Ramos (cell line): ENCODE measurements around the gene MCEE.
"Not testable (repeated sequence)": the region's sequence is repeated elsewhere in the genome, so short reads cannot be mapped to it uniquely, and the experiment has no call there.

ENCODE experiments used
- in situ Hi-C: fragments of 300-500 bp; cut with MboI; formaldehyde crosslinking; loops from one replicate; pipeline ENCODE4 v1.14.3; 2022; ENCODE audit warnings: low sequenced_read_pairs; ENCODE audit not compliant: unreplicated experiment

Gene MCEE

DNA sequence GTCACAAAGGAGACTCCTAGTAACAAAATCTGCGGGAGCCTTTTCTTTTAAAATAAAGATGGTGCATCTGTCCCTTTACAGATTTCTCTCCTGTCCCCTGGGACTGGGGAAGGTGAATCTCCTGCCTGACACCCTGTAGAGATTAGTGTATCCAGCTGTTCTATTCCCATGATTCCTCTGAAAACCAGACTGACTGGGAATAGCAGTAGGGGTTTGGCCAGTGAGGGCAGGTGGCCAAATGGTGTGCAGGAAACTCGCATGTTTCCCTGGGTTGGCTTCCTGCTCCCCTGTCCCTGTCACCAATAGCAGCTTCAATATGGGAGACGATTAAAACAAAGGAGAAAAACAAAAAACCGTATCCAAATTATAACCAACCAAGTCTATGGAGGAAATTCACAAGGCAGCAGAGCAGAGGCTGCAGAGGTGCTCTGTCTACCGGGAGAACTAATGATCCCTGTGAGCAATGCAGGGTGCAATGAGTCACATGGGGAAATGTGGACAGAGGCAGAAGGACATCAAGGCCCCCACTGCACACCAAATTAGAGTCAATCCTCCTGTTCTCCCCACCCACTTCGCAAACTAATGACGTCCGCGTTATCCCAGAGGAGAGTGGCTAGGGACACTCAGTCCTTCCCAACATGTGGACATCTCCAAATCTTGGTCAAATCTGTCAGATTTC, 44.6 kb downstream of the MCEE start:
- in situ Hi-C loops, result not testable (repeated sequence)

DNA sequence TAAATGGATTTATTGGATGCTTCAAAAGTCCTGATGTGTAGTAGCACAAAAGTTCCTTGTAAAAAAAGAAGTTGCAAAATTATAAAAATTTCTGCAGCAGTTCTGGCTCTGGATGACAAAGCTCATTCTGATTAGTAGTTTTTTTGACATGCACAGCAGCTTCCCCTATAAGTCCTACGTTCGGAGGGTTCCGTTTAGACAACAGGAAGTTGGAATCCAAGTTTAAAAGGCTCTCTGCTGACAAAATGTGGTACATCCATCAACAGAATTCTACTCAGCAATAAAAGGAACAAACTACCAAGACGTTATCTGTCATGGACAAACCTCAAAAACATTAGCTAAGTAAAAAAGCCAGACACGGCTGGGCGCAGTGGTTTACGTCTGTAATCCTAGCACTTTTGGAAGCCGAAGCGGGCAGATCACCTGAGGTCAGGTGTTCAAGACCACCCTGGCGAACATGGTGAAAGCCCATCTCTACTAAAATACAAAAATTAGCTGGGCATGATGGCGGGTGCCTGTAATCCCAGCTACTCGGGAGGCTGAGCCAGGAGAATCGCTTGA, 46.2 kb downstream of the MCEE start:
- in situ Hi-C loops, result not testable (repeated sequence)

DNA sequence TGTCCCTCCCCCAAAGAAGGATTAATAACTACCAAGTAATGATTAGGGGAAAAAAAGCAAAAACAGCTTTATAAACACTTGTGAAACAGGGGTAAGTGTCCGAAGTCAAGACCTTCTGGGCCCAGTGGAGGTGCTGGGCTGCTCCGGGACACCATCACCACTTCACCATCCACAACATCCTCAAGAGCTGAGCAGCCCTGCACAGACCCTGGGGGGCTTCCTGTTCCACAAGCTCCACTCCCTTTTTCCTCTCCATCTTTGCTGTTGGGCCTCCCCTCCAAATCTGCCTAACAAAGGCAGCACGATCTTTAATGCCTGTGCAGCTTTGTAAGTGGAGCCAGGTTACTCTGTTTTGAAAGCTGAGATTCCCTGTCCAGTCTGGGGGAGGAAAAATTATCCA, 46.7 kb downstream of the MCEE start:
- in situ Hi-C loops, result not testable (repeated sequence)

DNA sequence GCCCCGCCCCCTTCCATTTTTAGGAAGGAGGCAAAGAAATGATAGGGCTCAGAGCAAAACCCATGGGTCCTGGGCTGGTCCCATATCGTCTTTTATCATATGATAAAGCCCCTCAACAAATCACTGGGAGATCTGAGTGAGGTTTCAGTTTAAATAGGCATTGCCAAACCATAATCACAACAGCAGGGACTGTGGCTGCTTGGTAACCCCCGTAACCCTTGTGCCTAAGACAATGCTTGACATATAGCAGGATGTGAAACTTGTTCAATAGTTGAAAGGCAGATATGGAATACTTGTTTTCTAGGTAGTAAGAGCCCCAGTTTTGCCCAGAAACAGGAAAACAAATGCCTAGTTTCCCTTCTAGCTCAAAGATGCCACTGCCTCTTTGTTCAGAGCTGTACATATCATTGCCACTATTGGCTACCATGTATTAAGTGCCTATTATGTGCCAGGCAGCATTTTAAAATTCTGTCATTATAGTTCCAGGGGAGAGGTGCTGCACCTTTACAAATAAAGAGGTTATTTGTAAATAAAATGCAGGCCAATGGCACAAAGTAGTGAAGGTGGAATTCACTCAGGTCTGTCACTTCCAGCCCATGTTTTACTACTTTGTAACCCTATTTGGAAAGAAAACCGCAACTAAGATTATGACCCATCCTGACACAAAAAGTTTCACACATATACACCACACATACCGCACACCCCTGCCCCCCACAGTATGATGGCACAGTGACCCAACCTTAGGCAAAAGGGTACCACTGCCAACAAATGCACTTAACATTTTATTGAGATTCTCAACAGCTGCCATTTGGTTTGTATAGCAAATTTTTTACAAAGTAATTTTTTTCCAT, 47.4 kb downstream of the MCEE start:
- in situ Hi-C loops, result no loop called here

DNA sequence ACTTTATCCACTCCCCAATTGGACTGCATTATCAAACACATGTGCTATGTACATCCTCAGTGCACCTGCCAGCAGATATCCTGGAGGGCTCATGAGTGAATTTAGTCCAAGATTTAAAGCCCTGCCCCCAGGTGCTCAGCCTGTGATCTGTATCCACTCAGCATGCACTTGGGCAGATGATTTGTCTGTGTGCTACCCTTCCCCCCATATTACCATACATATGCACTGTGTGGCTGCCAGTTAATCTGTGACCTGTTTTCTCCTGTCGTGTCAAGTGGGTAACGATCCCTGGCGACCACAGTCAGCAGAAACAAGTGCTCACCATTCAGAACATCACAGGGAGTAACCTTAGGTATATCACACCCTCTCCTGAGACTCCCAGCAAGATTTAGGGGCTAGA, 51.4 kb downstream of the MCEE start:
- in situ Hi-C loops, result no loop called here

DNA sequence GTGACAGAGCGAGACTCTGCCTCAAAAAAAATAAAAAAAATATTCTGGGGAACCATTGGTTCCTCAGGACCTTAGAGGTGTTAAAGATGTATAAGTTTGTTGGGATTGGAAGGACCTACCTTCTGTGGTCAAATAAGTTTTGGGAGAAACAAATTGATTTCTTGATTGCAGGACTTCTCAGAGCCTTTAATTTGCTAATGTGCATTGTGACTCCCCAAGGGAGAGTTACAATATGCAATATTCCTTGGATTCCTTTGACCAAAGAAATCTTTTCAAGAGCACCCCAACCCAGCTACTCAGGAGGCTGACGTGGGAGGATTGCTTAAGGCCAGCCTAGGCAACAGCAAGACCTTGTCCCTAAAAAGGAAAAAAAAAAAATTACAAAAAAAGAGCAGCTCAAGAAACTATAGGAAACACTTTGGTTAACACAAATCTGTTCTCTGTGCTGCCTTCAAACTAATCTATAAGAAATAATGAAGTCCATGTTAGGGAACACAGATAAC, 55.1 kb downstream of the MCEE start:
- in situ Hi-C loops, result no loop called here

DNA sequence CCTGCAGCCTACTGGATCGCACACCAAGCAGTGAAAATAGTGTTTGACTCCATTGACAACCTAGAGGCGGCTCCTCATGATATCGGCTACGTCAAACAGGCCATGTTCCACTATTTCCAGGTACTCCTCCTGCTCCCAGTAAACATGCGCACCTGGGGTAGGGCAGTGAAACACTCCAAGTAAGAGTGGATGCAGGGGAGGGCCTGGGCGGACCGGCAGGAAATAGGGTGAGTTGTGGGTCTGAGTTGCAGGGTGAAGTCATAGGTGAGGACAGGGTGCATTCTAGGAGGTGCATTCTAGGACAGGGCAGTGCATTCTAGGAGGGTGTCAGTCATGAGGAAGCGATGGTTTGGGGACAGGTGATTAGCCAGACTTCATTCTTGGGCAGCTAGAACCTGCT, 56.6 kb downstream of the MCEE start:
- in situ Hi-C loops, result no loop called here

DNA sequence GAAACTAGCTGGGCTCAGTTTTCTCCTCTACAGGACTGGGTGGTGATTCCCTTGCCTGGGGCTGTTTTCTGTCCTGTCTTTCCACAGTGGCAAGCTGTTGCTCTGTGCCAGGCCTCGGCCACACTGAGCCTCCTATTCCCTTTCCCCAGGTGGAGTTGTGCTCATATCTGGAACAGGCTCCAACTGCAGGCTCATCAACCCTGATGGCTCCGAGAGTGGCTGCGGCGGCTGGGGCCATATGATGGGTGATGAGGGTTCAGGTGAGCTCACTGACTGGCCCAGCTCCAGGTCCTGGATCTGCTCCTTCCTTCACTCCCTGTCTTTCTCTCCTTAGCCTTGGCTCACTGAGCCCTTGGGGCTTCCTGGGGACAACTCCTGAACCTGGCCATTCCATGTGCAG, 57.5 kb downstream of the MCEE start:
- in situ Hi-C loops, result no loop called here

DNA sequence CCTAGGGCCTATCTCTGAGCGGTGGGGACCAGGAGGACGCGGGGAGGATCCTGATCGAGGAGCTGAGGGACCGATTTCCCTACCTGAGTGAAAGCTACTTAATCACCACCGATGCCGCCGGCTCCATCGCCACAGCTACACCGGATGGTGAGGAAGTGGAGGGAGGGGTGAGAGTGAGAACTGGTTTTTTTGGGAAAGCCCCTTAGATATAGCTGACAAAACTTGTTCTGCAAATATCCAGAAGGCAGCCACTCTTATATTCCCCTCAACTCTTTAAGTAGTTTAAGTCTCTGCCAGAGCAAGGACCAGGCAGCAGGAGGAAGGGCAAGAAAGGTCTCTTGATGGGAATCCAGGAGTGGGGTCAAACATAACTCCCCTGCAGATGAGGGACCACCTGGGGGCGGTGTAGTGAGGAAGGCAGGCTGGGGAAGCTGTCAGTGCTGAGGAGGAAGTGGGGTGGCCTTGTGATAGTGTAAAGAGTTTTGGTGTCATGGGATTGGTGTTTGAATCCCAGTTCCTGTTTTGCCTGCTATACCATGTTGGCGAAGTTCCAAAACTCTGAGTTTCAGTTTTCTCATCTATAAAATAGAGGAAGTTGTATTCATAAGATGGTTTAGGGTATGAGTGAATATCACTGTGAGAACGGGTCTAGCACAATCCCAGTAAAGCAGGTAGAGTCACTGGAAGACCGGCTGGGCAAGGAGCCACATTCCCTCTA, 58.2 kb downstream of the MCEE start:
- in situ Hi-C loops, result no loop called here

DNA sequence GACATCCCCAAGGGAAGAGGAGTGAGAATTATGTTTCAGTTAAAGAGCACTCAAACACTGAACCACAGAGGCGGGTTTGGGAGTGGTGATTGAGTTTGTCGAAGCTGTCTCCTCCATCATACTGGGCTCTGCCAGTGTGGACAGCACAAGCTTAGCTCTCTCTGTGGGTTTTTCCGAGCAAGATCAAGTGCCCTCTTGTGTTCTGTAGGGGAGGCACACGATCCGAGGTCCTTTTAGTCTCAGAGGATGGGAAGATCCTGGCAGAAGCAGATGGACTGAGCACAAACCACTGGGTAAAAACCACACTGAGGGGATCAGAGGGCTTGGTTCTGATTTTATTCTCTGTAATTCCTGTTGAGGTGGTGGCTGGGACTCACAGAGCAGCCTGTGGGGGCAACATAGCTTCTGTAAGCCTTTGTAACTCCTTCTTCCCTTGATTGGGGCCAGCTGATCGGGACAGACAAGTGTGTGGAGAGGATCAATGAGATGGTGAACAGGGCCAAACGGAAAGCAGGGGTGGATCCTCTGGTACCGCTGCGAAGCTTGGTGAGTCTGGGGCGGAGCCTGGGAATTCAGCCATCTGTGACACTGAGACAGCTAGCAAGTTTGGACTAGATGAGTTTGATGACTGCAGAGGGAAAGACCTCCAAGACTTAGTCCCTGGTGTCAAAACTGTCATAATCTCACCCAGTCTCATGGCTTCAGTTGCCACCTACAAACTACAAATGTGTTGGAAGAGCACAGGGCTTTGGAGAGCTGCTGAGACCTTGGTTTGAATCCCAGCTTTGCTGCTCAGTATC, 59.5 kb downstream of the MCEE start:
- in situ Hi-C loops, result no loop called here

DNA sequence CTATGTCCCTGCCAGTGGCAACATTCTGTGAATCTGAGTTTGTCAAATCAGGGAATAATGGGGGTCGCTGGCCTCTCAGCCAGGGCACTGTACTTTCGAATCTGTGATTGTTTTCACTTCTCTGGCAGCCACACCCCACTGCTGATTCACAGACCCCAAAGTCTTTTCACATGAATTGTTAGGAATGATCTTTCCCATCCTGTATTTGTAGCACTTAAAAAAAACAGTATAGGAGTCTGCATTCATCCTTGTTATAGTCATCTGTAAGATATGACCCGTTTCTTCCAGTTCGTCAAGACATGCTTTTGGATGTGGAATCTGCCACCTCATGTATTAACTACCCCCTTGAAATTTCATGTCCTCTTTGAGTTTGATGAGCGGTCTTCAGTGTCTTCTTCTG, 60.7 kb downstream of the MCEE start:
- in situ Hi-C loops, result no loop called here

DNA sequence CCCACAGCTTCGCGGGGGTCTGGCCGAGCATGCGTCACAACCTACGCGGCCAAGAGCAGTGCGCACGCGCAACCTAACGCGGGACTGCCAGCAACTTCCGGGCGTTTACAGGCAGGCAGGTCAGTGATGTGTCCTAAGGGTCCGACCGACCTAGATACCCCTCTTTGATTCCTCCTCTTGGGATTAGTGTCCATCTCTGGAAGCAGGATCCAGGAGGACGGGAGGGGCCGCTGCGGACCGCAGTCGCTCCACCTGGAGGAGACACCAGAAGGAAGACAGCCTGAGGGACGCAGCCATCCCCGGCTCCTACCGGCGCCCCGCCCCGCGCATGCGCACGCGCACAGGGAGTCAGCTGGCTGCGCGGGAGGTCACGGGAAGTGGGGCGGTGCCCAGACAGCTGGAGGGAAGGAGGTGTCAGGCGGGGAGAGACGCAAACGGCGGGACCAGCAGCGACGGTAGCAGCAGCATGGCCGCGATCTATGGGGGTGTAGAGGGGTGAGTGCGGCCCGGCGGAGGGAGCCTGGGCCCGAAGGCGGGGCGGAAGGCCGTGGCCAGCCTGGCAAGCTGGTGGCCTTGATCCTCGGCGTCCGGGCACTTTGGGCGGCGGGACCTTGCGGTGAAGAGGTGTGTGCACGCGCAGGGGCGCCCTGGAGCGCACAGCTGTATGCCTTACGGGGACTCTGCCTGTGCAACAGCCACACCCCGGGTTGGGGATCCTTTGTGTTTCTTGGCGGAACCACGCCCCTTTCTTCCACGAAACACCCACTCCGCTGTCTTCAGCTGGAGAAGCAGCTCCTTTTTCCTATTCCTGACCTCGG, 61.6 kb downstream of the MCEE start, which contains the start of gene NAGK:
Gene NAGK, plus strand, starts transcription at position 431 of the 818 bp plus-strand sequence. Its CDS starts 36 bp downstream, at position 467.
- in situ Hi-C loops, result no loop called here

DNA sequence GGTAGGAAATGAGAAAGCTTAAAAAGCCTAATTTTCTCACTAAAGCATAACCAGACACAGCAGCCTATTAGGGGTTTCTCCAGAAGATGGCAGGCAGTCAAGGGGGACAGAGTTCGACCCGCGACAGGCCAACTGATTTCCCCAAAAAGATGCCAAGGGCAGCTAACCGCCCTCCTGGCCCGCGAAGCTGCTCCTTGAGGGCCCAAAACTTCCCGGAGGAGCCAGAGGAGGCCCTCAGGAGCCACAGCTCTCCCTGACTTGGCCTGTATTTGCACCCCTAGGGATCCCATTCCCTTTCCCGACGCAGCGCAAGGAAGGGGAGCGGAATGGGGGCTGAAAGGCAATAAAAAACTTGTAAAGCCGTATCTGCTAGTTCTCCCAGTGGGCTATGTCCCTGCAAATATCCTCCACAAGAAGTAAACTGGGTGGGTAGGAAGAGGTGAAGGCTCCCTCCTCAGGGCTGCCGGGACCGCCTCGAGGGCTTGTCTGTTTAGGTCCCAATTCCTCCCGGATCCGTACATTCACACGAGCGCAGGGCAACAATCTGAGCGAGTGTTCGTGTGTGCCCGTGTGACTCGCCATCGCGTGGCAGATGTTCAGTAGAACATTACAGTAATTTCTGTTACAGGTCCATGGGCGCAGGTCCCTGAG, 62.3 kb downstream of the MCEE start:
- in situ Hi-C loops, result no loop called here

DNA sequence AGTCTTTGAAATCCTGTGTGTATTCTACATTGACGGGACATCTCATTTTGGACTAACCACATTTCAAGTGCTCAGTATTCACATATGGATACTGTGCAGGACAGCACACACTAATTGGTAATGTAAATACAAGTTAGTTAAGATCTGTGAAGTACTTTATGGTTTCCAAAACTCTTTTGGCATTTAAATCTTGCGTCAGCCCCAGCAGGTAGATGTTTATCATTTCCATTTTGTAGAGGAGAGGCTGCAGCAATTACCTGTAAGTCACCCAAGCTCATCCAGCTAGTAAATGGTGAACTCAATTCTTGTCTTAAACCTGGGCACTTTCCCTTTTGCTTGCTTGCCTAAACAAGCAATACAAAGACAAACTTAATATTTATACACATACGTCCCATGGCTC, 63.2 kb downstream of the MCEE start:
- in situ Hi-C loops, result no loop called here

DNA sequence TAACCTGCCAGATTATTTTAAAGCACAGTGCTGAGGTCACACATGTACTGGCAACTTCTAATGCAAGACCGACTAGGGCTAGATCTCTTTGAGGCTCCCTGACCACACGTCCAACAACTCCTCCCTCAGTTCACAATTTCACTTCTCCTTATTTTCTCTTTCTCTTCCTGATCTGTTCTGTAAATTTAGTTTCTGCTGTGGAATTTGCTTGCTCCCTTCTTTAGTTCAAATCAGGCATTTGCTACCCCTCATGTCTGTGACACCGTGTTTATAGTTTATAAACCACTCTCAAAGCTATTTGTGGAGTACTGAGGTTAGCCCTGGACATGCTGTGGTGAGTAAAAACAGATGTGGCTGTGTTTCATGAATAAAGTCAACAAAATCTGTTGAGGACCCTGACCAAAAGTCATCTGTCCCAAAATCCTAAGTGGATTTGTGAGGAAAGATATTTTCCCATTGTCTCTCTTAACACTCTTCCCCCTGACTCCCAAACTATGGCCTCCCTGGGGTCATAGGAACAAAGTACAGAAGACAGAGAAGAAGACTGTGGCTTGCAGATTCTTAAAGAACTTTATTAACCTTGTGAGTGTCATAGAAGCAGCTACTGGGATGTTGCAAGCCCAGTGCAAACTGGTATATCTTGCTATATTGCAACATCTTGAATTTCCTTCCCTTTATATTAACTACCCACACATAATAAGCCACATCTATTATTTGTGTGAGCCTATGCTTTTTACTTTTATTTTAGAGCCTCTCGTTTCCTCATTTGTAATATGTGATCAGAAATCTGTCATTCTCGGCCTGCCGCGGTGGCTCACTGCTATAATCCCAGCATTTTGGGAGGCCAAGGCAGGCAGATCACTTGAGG, 65.0 kb downstream of the MCEE start:
- in situ Hi-C loops, result no loop called here

DNA sequence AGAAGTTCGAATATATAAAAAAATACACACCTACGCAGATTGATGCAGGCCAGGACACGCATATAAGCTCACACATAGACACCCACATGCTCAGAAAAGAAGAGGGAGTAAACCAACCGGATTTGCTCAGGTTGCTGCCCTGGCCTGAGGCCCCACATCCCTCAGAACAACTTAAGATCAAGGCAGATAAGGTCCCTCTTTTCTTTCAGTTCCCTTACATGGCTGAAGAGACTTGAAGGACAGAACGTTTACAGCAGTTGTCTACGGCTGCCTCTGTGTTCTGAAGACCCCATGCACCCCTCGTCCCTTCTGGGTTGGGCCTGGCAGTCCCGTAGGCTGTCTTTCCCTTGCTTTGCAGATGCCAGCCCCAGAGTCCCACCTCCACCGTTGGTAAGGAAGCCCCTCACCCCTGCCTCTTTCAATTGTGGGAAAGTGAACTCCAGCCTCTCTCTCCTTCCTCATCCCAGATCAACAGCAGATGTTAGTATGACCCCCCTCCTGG, 65.9 kb downstream of the MCEE start:
- in situ Hi-C loops, result no loop called here

DNA sequence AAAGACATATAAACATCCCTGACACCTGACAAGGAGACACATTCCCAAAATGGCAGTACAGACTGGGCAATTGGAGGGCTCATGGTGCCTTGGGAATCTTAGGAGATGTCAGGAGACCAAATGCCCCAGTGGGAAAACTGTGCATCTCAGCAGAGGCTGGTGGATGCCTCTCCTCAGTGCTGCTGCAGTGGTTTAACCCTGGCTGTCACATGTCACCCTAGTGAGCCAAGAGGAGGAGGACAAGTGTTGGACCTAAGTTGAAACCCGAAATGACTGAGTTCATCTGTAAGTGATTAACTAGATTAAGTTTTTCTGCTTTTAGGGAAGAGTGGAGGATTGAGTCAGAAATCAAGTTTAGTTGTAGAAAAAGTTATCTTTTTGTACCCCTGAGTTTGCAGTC, 66.8 kb downstream of the MCEE start:
- in situ Hi-C loops, result no loop called here
